22Rv1 (cell line): ENCODE measurements around the gene GABRD.

ENCODE experiments used
- ZFX ChIP-seq: fragments of 450-650 bp; IDR thresholded peaks from 2 replicates; pipeline ENCODE4 v1.6.1; 2017; ENCODE audit warnings: antibody characterized with exemption, borderline replicate concordance
- TF ChIP-seq, protein P1 (sequence below): fragments of 450-650 bp; IDR thresholded peaks from 2 replicates; pipeline ENCODE4 v1.5.1; 2017; ENCODE audit warnings: mild to moderate bottlenecking

DNA sequence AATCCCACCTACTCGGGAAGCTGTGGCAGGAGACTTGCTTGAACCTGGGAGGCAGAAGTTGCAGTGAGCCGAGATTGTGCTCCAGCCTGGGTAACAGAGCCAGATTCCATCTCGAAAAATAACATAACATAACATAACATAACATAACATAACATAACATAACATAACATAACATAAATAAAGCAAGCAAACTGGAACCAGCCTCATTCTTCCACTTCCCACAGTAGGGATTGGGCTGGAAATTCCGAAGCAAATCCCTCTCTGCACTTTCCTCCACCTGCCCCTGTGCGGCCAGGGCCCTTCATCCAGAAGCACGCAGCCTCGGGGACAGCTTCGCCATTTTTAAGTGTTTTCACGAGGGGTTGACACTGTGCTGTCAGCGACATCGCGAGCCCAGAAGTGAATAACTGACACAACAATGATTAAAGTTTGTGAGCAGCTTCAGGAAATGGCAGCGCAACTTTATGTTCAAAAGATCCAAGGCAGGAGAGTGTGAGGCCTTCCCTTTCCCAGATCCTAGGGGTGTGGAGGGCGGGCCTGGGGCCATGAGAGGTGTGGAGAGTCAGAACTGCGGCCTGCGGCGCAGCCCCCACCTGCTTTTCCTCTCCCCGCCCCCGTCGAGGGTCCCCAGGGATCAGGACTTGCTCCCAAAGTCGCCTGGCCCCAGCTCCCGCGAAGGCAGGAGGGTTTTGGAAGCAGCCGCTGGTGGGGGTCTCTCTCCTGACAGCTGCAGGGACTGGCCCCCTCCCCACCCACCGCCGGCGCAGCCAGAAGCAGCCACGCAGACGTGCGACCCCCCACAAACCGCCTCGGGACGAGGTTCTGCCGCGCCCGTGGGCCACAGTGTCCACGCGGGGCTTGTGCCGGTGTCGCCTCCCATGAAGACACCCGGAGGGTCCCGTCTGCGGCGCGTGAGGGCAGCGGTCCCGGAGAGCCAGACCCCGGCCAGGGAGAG is 651 bp upstream of the GABRD start:
- TF ChIP-seq, protein P1, sequence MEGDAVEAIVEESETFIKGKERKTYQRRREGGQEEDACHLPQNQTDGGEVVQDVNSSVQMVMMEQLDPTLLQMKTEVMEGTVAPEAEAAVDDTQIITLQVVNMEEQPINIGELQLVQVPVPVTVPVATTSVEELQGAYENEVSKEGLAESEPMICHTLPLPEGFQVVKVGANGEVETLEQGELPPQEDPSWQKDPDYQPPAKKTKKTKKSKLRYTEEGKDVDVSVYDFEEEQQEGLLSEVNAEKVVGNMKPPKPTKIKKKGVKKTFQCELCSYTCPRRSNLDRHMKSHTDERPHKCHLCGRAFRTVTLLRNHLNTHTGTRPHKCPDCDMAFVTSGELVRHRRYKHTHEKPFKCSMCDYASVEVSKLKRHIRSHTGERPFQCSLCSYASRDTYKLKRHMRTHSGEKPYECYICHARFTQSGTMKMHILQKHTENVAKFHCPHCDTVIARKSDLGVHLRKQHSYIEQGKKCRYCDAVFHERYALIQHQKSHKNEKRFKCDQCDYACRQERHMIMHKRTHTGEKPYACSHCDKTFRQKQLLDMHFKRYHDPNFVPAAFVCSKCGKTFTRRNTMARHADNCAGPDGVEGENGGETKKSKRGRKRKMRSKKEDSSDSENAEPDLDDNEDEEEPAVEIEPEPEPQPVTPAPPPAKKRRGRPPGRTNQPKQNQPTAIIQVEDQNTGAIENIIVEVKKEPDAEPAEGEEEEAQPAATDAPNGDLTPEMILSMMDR, result no peak
- no peak for TF ChIP-seq ZFX
